HG02763 (cell line): ENCODE measurements around the gene KRT17.
"Not testable (repeated sequence)": the region's sequence is repeated elsewhere in the genome, so short reads cannot be mapped to it uniquely, and the experiment has no call there.

Source experiments
- ATAC-seq: cut with Tn5 transposase; IDR thresholded peaks from one replicate; pipeline ENCODE4 v1.9.1; 2021; ENCODE audit warnings: mild to moderate bottlenecking, moderate library complexity; ENCODE audit not compliant: unreplicated experiment

Gene KRT17

DNA sequence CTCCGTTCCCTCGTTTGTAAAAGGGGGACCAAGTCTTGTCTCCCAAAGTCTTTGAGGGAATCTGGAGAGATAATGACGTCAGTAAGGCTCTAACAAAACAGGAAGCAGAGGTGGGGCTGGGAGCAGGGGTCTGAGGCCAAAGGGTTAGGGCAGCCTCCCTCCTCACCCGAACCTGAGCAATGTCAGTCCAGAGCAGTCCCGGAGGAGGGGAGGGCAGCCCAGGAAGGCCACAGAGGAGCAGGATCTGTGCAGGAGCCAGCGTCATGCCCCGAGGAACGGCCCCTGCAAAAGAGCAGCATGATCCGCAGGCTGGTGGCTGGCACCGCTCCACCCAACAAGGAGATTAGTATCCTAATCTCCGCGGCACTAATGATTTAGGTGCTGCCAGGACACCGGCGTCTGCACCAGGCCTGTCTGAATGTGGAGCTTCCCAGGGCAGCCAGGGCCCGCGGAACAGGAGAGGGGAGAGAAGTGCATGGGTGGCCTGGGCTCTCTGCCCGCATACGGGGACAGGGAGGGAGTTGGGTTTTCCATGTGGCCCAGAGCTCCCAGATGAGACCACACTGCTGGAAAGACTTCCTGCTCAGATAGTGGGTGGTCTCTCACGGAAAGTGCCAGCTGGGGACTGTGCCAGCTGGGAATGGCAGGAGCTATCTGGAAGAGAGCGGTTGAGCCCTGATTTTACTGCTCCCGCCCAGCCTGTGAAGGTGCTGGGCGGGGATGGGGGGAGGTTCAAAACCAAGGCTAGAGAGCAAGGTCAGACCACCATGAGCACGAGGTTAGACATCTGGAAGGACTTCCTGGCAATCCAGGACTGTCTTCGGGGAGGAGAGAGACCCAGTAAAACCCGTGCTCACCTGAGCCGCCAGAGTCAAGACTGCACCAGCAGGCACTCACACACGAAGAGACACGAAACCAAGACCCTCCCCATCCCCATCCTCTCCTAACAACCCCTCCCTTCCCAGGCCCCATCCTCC lies 11.0 kb upstream of the KRT17 start:
- no peak for ATAC-seq

DNA sequence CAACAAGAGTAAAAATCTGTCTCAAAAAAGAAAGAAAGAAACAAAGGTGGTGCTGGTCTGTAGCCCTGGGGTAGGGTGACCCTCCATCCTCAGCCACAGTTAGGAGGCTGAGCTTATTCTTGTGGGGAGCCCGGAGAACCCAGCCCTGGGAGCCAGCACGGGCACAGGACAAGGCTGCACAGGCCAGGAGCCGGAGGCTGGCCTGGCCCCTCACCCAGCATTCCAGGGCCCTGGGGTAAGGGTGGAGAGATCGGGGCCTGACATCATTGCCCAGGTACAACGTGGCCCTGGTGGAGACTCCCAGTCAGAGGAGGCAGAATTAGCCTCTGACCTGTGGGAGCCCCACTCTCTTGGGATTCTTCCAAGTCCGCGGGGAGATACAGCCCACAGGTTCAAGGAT lies 10.3 kb upstream of the KRT17 start:
- no peak for ATAC-seq

DNA sequence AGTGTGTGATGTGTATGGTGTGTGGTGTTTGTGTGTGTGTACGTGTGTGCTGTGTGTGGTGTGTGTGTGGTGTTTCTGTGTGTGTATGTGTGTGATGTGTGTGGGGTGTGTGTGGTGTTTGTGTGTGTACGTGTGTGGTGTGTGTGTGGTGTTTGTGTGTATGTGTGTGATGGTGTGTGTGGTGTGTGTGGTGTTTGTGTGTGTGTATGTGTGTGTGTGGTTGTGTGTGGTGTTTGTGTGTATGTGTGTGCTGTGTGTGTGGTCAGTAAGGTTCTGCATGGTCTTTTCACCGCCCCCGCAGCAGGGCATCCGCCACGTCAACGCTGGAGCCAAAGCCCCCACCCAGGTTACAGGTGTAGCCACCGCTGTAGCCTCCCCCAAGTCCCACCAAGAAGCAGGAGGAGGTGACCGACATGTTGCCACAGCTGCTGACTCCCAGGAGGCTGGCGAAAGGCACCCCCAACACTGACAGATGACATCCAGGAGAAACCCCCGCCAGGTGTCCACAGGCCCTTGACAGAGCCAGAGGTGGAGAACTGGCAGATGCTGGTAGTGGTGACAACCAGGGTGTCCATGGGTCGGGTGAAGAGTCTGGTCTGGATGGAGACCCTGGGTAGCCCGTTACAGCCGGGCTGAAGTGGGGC lies 9.3 kb upstream of the KRT17 start:
- ATAC-seq: no peak

DNA sequence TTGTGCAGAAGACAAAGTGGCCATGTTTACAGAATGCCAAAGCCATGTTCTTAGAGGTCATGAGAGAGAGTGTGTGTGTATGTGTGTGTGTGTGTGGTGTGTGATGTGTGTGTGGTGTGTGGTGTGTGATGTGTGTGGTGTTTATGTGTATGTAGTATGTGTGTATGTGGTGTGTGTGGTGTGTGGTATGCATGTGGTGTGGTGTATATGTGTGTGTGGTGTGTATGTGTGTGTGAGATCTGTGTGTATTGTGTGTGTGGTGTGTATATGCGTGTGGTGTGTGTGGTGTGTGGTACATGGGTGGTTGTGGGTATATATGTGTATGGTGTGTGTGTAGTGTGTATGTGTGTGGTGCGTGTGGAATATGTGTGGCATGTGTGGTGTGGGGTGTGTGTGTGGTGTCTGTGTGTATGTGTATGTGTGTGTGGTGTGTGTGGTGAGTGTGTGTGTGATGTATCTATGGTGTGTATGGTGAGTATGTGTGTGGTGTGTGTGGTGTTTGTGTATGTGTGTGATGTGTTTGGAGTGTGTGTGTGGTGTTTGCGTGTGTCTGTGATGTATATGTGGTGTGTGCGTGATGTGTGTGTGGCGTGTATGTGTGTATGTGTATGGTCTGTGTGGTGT lies 8.2 kb upstream of the KRT17 start:
- no peak for ATAC-seq

DNA sequence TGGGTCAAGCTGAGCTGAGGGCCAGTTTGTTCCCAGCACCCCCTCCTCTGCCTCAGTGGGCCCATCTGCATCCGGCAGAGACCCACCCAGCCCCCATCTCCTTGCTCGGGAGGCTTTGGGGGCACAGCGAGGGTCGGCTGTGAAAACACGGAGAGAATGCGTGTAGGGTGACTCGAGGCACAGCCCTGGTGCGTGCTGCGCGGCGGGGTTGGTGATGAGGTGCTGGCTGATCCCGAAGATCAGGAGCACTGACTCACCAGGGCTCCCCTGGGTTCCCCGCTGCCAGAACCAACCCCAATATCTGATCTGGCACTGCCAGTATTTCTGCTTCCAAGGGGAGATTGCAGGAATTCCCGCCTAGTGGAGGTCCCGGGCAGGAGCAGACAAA lies 7.5 kb upstream of the KRT17 start:
- no peak for ATAC-seq

DNA sequence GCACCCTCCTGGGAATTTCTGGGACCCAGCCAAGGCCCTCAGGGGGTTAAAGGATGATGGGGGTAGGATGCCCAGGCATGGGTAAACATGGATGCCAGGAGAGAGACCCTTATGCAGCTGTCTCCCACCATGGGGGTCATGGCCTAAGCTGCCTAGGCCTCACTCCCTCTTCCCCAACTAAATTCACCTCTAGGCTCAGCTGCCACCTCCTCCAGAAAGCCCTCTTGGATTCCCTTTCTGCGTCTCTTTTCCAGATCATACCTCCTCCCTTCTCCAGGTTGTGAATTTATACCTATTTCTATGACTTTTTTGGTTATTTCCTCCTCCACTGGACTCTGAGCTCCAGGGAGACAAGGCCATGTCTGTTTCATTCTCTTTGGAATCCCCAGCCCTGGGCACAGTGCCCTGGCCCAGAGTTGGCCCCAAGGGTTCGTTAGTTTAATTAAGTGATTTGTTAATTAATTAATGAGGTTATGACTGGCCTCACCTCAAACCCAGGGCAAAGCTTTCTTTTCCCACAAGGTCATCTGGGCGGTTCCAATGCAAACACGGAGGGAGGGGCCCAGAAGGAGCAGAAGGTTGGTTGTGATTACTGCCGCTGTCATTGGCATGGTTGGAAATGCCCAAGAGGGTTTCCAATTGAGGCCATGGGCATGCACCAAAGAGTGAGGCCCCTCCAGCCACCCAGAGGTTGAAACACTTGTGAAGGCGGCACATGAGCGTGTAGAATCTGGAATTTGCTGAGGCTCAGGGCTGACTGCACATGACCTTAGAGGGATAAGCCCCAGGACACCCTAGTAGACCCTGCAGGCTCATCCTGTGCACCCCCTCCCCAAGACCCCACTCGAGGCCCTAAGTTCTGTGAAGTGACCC lies 6.9 kb upstream of the KRT17 start:
- ATAC-seq: no peak

DNA sequence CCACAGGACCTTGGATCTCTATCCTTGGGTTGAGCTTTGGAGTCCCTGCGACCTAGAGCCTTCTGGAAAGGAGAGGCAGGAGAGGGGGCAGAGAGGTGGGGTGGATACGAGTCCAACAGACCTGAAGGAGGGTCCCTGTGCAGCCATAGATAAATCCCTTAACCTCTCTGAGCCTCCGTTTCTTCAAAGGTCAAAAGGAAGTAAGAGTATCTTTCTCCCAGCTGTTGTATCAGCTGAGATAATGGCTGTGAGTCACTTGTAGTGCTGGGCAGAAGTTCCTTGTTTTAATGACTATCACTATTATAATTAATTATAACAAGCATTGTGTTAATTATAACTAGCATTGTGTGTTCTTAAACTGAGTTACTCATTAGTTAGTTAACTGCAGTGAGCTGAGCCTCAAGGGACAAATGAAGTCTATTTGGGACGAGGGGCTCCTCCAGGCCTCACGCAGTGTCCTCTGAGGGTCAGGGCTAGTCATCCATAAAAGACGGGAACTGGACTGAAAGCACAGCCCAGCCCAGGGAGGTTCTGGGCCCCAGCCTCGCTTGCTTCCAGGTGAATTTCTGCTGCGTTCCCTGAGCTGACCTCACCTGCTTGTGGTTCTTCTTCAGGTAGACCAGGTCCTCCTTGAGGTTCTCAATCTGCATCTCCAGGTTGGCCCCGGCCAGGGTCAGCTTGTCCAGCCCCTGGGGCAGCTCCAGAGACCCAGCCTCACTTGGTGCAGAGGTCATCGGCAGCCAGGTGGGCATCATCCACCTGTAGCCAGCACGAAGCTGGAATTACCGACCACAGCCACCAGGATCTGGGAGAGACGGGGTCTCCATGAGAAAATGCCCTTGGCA lies 5.7 kb upstream of the KRT17 start:
- ATAC-seq: no peak

DNA sequence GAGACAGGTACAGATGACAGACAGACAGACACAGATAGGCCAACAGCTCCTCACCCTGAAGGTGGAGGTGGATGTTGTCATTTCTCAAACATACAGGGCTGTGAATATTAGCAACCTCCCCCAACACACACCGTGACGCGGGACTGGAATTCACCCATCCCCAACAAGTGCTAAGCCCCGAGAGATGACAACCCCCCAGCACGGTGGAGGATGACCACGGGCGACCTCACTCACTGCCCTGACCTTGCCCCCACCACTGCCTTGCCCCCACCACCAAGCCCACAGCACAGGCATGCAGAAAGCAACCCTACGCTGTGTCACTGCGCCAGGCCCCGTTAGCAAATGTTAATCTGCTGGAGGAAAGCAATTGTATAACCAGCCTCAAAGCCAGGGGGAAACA lies 4.9 kb upstream of the KRT17 start:
- ATAC-seq: no peak

DNA sequence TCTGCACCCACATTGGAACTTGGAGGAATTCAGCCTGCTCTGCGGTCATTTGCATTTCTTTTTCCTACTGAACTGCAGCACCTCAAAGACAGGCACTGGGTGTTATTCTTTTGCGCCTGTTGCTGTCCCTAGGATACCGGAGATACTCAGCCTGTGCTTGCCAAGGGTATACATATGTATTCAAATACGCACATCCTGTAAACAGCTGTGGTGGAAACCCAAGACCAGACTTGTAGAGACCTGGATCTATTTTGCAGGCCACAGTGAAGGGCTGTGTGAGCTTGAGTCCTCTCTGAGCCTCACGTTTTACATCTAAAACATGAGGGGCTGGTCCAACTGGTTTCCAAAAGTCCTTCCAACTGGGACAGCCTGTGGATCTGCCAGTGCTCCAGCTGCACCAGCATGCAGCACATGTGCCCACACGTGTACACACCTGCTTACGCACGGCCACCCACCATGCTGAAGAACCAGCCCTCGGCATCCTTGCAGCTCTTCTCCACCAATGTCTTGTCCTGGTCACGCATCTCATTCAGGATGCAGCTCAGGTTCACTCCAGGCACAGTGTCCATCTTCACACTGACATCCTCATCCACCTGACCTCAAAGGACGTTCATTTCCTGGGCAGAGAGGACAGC lies 4.4 kb upstream of the KRT17 start:
- ATAC-seq: not testable (repeated sequence)

DNA sequence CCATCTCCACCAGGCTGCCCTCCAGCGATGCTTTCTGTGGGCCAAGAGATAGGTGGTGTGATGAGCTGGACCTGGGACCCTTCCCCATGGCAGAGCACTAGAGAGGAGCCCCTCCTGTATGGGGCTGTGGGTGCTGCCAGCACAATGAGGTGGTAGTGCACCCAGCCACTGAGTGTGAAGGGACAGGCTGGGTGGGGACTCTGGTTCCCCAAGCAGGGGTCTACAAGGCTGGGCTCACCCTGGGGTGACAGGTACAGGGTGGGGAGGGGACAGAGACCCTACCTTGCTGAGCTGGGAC lies 3.6 kb upstream of the KRT17 start:
- ATAC-seq: not testable (repeated sequence)

DNA sequence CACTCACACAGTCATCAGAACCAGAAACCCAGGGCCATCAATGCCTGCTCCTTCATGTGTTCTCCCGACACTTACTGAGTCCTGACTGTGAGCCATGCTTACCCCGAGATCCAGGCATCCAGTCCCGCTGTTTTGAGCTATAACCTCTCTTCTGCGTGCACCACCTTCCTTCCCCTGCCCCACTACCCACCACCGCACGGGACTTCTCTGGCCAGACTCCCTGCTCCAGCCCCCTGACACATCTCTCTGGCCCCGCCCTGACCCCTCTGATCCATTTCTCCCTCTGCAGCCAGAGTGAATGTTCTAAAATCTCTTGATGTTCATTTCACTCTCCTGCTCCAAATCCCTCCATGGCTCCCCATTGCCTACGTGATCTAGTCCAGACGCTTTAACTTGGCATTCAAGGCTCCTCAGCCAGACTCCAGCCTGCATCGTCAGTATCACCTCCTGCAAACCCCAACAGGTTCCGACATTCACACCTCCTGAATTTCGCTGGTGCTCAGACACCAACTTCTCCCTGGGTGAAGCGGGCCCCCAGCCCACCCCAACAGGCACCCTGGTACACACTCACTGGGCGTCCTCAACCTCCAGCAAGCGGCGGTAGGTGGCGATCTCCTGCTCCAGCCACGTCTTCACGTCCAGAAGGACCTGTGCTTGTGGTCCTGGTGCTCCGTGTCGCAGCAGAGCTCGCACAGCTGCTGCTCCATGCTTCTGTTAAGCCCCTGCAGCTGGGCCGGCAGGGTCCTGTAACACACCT lies 3.1 kb upstream of the KRT17 start:
- no peak for ATAC-seq

DNA sequence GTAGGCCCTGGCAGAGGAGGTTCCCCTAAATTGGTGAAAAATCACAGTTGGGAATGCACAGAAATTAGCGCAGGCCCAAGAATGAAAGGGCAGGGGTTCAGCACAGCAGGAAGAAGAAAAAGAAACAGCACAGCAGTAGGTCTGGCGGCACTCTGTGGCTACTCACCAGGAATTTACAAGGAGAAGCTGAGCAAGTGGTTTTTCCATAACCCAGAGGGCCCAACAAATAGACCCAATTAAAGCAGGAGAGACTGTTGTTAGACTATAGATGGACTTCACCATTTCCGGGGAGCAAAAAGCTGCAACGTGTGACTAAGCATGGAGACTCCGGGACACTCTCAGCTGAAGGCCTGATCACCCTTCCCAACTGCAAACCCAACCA lies 2.5 kb upstream of the KRT17 start:
- not testable (repeated sequence) for ATAC-seq

DNA sequence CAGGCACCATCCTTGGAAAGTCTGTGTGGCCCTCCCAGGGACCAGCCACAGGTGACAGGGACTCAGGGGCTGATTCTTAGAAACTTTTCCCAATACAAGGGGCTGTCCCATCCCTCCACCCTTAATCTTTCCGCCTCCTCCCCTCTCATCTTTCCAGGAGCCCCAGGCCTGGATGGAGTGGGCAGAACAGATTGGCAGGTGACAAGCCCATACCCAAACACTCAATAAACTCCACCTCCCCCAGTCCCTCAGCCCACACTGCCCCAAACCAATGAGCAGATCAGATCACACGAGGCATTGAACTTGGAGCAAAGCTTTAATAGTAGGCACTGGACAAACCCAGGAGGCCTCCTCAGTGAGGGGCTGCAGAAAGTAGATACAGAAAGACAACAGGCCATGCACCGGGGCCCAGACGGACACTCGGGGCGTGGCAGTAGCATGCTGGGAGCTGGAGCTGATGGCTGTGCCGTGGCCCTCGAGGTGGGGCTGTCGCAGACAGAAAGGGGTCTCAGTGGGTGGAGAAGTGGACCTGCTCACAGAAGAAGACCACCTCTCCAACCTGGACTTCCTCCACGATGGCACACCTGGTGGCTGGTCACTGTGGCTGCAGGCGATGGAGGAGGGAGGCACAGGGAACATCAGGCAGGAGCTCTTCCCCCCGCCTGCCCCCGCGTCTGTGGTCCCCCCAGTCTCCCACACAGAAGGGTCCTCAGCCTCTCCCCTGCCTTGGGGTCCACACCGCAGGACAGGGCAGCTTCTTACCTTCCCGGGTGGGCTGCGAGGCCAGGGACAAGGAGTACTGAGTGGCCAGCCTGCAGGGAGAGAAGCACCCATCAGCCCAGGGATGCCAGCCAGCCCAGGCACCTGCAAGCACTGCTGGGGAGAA lies 1.9 kb upstream of the KRT17 start:
- ATAC-seq: not testable (repeated sequence)

DNA sequence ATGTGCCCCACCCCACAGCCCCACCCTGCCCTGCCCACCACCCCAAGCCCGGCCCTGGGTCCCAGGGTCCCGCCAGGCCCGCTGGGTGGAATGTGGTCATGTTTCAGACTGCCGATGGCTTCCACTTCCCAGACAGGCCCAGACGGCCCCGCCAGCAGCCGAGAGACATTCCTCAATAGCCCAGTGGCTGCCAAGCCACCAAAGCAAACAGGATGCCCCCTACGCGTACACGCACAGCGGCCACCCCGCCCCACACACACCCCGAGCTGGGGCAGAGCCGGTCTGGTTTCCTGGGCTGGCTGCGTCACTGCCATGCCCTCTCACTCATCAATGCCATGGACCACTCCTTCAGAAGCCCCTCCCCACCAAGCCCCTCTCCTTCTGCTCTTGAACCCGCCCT lies 1.2 kb upstream of the KRT17 start:
- ATAC-seq: no peak

DNA sequence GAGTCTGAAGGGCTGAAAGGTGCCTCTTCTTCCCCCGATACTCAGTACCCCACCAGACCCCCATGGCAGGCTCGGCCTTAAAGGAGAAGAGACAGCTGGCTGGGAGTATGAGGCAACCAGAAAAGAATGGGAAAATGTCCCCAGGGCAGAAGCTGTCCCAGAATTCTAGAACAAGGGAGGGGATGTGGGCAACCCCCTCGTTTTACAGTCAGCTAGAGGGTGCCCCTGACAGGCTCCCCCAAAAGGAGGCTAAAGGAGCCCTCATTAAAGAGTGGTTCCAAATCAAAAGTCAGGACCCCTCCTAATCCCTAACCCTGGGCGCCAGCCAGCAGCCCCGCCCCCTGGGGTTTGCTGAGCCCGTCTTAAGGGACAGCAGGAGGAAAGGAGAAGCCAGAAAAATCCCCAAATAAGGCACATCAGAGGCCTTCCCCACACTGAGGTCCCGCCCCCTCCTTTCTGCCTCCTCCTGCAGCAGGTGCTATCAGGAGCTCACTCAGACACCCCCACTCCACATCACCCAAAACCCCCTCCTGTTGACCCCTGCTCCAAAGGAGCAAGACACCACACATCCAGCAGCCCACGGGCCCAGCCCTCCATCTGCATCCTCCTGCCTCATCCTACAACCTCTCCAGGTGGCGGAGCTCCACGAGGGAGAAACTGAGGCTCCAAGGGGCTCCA lies 1.1 kb downstream of the KRT17 start:
- ATAC-seq: not testable (repeated sequence)

DNA sequence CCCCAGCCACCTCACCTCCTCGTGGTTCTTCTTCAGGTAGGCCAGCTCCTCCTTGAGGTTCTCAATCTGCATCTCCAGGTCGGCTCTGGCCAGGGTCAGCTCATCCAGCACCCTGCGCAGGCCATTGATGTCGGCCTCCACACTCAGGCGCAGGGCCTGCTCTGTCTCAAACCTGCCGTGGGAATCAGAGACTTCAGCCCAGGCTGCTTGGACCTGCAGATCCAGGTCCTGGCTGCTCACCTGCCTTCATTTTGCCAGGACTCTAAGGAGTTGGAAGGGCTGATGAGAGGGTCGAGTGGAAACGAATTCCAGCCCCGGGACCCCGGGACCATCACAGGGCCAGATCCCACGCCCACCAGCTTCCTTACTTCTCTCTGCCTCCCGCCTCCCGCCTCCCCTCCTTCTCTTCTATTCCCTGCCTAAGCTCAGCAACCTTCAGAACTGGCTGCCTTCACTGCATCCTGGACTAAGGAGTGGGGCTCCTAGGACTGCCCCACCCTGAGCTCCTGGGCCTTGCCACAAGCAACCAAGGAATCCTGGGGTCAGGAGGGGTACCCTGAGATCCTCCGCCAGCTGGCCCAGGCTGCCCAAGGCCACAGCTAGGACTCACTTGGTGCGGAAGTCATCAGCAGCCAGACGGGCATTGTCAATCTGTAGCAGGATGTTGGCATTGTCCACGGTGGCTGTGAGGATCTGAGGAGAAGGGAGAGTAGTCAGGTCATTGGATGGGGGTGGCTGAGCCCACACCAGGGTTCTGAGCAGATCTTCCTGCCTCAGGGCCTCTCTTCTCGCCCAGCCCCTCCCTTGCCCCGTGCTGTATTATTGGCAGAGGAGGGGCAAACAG lies 1.8 kb downstream of the KRT17 start:
- ATAC-seq: not testable (repeated sequence)

DNA sequence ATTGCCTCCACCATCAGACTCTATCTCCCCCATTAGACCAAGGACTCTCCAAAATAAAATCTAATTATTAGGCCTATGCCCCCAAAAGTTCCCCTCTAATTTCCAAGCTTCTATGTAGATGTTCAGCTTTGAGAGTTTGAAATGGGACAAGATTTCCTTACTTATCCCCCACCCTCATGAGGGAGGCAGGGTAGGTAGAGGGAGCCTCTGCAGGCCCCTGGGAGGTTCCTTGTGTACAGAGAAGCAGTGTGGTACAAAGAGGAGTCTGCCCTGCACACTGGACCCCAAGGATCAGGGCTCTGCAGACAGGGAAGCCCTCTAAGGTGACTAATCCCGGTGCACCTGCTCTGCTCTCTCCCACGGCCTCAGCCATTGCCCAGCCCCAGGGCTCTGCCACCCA lies 2.5 kb downstream of the KRT17 start:
- ATAC-seq: no peak
